Measurements from ENCODE around the gene DCST2.

Gene DCST2

DNA sequence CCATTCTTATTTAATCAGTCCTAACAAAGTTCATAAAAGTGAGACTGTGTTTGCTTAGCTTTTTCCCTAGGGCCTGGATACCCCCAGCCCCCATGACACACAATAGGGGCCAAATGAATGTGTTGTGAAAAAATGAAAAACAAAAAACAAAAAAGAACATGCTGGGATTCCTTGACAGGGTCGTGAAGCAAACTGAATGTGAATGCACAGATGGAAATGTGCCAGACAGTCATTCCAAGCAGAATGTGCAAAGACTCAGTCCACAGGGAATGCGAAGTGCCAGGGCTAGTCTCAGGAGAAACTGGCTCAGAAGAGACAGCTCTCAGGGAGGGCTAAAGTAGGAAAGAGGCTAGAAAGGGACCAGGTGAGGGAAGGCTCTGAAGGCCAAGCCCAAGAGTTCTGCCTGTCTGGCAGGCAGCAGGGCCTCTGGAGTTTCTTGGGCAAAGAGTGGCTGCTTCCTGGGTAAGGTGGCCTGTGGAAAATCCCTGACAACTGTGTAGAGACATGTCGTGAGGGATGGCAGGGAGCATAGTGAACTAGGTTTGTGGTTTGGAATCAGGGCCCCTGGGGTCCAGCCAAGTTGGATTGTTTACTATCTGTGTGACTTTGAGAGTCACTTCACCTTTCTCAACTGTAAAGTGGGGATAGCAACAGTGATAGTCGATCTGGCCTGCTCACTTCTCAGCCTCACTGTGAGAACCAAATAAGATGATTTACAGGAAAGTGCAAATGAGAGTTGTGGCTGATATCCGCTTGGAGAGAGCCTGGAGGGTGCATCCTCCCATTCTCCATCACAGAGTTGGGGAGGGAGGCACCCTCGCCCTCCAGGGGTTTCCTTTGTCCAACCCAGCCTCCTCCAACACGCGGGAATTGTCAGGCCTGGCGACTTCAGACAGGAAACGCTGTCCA, 16.3 kb upstream of the DCST2 start:
- no peak for DNase-seq

- no peak for DNase-seq
These were observed 15.1 kb upstream of the DCST2 start for GRCh38 chr1:155048449-155049334.

GRCh38 chr1:155044812-155045657, 11.5 kb upstream of the DCST2 start:
- DNase-seq = peak; percentile 89 to 95 (median 94)

DNA sequence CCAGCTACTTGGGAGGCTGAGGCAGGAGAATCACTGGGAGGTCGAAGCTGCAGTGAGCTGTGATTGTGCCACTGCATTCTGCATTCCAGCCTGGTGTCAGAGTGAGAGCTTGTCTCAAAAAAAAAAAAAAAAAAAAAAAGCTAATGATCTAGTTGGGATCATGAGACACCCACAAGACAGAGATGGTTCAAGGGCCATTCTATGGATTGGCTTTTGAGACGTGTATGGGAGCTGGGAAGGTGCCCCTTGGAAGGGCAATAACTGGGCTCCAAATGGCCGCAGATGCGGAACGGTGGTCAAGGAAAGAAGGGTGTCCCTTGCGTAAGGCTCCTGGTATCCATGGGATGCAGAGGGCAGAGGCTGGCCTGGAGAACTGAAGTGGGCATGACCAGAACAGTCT, 10.8 kb upstream of the DCST2 start:
- no peak for DNase-seq

GRCh38 chr1:155043793-155044192, 10.2 kb upstream of the DCST2 start:
- no peak for DNase-seq

- DNase-seq = no peak
These were observed 9.7 kb upstream of the DCST2 start for GRCh38 chr1:155043301-155043702.

DNA sequence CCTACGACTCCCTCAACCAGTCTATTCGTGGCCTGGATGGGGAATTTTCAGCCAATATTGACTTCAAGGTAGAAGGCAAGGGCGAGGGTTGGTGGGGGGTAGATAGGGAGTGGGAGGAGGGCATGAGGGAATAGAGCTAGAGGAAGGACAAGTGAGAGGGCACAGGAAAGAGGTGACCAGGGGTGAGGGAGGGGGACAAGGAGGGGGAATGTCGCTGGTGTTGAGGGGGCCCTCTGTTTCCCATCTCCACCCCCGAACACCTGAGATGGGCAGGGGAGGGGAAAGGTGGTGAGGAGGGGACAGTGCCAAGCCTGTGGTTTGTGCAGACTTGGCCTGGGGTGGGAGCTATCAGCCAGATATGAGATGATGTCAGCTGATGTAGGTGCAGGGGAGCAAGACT, 9.2 kb upstream of the DCST2 start:
- DNase-seq = no peak

GRCh38 chr1:155040358-155041093, 6.9 kb upstream of the DCST2 start:
- DNase-seq = no peak

GRCh38 chr1:155039308-155039669, 5.7 kb upstream of the DCST2 start:
- DNase-seq = no peak

- peak in 1 of 4 experiments; percentile 34 for DNase-seq
These were observed 5.2 kb upstream of the DCST2 start for GRCh38 chr1:155038602-155039307.

- DNase-seq = no peak
These were observed 4.4 kb upstream of the DCST2 start for GRCh38 chr1:155037851-155038441.

DNA sequence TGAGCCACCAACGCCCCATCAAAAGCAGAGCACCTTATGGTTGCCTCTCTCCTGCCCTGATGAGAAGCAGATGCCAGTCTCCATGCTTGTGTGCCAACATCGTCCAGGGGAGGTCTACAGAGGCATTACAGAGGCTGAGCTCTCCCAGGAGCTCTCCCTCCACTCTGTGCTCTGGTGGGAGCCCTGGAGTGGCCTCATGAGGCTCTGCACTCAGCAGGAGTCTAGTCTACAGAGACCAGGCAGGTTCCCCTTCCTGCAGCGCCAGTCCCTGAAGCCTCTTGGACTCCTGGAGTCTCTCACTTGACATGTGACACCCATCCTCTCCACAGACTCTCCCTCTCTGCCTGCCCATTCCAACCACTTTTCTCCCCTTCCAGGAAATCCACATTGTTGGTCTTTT, 3.5 kb upstream of the DCST2 start:
- DNase-seq = no peak

DNA sequence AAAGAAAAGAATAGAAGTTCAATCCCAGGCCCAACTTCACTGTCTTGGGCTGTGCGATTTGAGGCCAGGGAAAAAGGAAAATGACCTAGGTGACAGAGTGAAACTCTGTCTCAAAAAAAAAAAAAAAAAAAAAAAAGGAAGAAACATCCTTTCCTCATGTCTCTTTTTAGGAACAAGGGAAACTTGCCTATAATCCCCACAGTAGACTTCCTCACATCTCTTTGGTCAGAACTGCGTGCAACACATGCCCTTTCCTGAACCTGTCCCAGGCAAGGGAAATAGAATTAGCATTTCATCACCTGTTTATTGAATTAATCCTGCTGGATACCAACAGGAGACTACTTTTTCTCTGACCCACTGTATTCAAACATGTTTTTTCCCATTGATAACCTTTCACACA, 2.4 kb upstream of the DCST2 start:
- peak; percentile 46 to 71 (median 60) for DNase-seq

- peak in 1 of 4 experiments; percentile 0 for DNase-seq
These were observed 982 bp upstream of the DCST2 start for GRCh38 chr1:155034318-155035208.

GRCh38 chr1:155032886-155033285, 695 bp downstream of the DCST2 start:
- no peak for DNase-seq

- DNase-seq = no peak
These were observed 2.7 kb downstream of the DCST2 start for GRCh38 chr1:155030899-155031298.

DNA sequence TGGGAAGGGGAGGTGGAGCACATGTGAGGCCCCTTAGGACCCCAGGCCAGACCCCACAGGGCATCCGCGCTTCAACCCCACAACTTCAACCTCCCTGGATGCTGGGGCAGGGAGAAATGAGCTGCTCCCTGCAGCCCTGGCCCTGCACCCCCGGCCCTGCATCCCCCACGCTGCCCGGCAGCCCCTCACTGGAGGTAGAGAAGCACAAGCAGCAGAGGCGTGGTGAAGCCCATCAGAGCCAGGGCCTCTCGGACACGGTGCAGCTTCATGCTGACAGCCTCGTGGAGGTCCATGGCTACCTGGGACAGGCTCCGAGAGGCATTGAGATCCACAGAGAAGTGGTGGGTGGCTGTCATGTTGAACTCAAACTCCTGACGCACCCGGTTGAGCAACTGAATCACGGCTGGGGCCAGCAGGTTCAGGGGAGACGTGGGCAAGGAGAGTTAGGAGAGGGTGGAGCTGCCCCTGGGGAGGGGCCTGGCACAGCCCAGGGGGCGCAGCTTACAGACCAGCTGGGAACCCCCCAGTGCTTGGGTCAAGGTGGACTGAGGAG, 3.3 kb downstream of the DCST2 start:
- DNase-seq = no peak

- no peak for DNase-seq
These were observed 3.9 kb downstream of the DCST2 start for GRCh38 chr1:155029513-155030242.

- DNase-seq = no peak
These were observed 7.0 kb downstream of the DCST2 start for GRCh38 chr1:155026588-155026987.

All from suppressor macrophage (primary cell).